Suprapubic skin (tissue), 3 donors: ENCODE measurements around the gene GALNT18.

Source experiments
- CTCF ChIP-seq, 2 donors: fragments of 200-600 bp in 1 of 2; fragments of 450-650 bp in 1 of 2; sonication (generic) in 1 of 2; IDR thresholded peaks; one replicate each; pipeline ENCODE4 v1.5.1; 2016 to 2019; ENCODE audit warnings: antibody characterized with exemption in 2 of 2, mild to moderate bottlenecking in 1 of 2, moderate library complexity in 1 of 2
- POLR2AphosphoS5 ChIP-seq, 3 donors: sonication (generic); formaldehyde crosslinking; IDR thresholded peaks; one replicate each; pipeline ENCODE4 v1.6.1; 2017; ENCODE audit warnings: antibody characterized with exemption in 3 of 3

DNA sequence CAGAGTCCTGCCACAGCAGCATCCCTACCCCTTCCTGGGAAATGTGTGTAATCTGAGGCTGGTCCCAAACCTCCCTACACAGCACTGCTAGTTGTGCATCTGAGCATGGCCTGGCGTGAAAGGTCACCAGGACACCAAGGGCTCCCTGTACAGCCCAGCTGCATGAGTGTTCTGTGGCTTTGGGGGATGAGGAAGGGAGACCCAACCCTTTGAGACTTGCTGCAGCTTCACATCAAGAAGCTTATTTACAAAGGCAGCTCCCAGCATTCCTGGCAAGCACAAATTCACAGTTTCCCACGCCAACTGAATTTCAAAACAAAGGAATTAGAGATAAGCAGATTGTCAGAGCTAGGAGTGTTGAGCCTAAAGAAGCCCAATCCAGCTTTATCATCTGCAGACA is 301.0 kb downstream of the GALNT18 start:
- TF ChIP-seq CTCF (IDR thresholded peaks at IDR 0.05) (no peak), POLR2AphosphoS5 (IDR thresholded peaks at IDR 0.05) (no peak)
